Kidney (tissue), 14 donors: ENCODE data around the gene FBXO17. TPM values are rescaled to one million over a fixed set of nuclear protein-coding genes. Genes with fewer than 3 reads are reported as not detected.
A peak's percentile ranks its signal among the peaks of the same experiment; 100 is the strongest.

Source experiments
- DNase-seq, 5 donors: peaks; one replicate each; pipeline ENCODE4 v3.0.0-alpha.2; 2013 to 2020
- FAIRE-seq: peaks from 2 replicates; lab custom pipeline; 2012; peaks lifted over from hg19 to GRCh38; lab: Jason Lieb, UNC
- H3K27ac ChIP-seq, 2 donors: one replicate each; pipeline ENCODE4 v1.7.0; 2013; ENCODE audit warnings: low read depth in 2 of 2, low read length in 2 of 2, inconsistent platforms in 1 of 2
- H3K27me3 ChIP-seq: one replicate; pipeline ENCODE4 v1.7.1; 2013; ENCODE audit warnings: low read length, inconsistent platforms; ENCODE audit not compliant: control insufficient read depth, insufficient read depth
- H3K36me3 ChIP-seq, 3 donors: one replicate each; pipeline versions ENCODE4 v1.7.0 to v1.7.1; 2013; ENCODE audit warnings: low read length in 3 of 3, control low read depth in 1 of 3, inconsistent platforms in 1 of 3; ENCODE audit not compliant: insufficient read depth in 3 of 3, control insufficient read depth in 2 of 3
- H3K4me1 ChIP-seq, 3 donors: one replicate each; pipeline versions ENCODE4 v1.7.0 to v1.7.1; 2013; ENCODE audit warnings: low read length in 3 of 3, inconsistent platforms in 1 of 3, low read depth in 1 of 3; ENCODE audit not compliant: control insufficient read depth in 2 of 3, insufficient read depth in 2 of 3
- H3K4me3 ChIP-seq, 3 donors: one replicate each; pipeline versions ENCODE4 v1.7.0 to v1.8.1; 2013; ENCODE audit warnings: low read length in 3 of 3, control low read depth in 1 of 3, inconsistent platforms in 1 of 3
- H3K9ac ChIP-seq, 3 donors: one replicate each; pipeline versions ENCODE4 v1.7.0 to v1.7.1; 2013; ENCODE audit warnings: low read length in 3 of 3, control low read depth in 1 of 3, inconsistent platforms in 1 of 3
- H3K9me3 ChIP-seq, 3 donors: one replicate each; pipeline versions ENCODE4 v1.7.0 to v1.7.1; 2013; ENCODE audit warnings: low read length in 3 of 3, control low read depth in 1 of 3, inconsistent platforms in 1 of 3; ENCODE audit not compliant: control insufficient read depth in 2 of 3, insufficient read depth in 1 of 3
- CTCF ChIP-seq: IDR thresholded peaks from 3 replicates; pipeline ENCODE4 v1.5.1; 2012; ENCODE audit warnings: mild to moderate bottlenecking, moderate library complexity, borderline replicate concordance; ENCODE audit not compliant: insufficient read depth; ENCODE audit errors: extremely low read depth
- intact Hi-C: fragments of 100-400 bp; cut with DNase I; formaldehyde crosslinking; loops from one replicate; pipeline ENCODE4 v1.11.1; 2022
- polyA plus RNA-seq: library from polyadenylated mRNA; stranded (reverse); fragments of 350-450 nt; fragmentation: Illumina TruSeq; extraction: RNeasy Lipid Tissue Mini Kit (QIAGEN cat#74804); gene quantifications from one replicate; pipeline ENCODE4 v1.2.3, GENCODE V29; 2014; ENCODE audit warnings: low read depth, low replicate concordance; ENCODE audit not compliant: insufficient read depth
- total RNA-seq: library from RNA; stranded (reverse); fragmentation: NEBNext Ultra II Directional; extraction: Animal tissue kit (Norgen Biotek cat#: 25700); gene quantifications from one replicate; pipeline ENCODE4 v1.2.1, GENCODE V29; 2021
- donor health status: control.
- donor health status: control.
- donor health status: control.
- donor health status: control.
- donor health status: control.
- donor health status: DM: yes; HTN: yes; CAD: no.
- donor health status: Normal renal cell carcinoma (clear cell type).

Gene FBXO17
- total and polyA plus RNA-seq, 2 donors from 2014 or later: 32.3 to 44.3 TPM

- no peak for TF ChIP-seq CTCF
- Histone ChIP-seq H3K27ac (no peak overlapping the region), H3K4me3 (no peak overlapping the region), H3K9me3 (no peaks in the 10 kb centered on the region), H3K36me3 (peaks cover 0 to 6% (median 5%) of the 10 kb centered on the region in 3 donors), H3K4me1 (peaks cover 4 to 20% (median 9%) of the 10 kb centered on the region in 3 donors), H3K27me3 (no peaks in the 10 kb centered on the region), H3K9ac (peak overlapping the region in 1 of 3 donors; percentile 19)
- DNase-seq (no peak), FAIRE-seq (no peak)
- intact Hi-C loops: no loop called here
Measured at GRCh38 chr19:38894968-38895367, 80.6 kb downstream of the FBXO17 start.

GRCh38 chr19:38893341-38893771 lies 82.2 kb downstream of the FBXO17 start:
- no peak for TF ChIP-seq CTCF
- DNase-seq: no peak
- Histone ChIP-seq H3K4me1 (peaks cover 0 to 16% (median 5%) of the 10 kb centered on the region in 3 donors), H3K4me3 (no peak overlapping the region), H3K27ac (peak overlapping the region; percentile 6 to 65), H3K27me3 (no peaks in the 10 kb centered on the region), H3K9ac (peak overlapping the region in 1 of 3 donors; percentile 12), H3K36me3 (peaks cover 0 to 20% (median 17%) of the 10 kb centered on the region in 3 donors), H3K9me3 (no peaks in the 10 kb centered on the region)
- intact Hi-C loops: no loop called here
- FAIRE-seq: no peak

GRCh38 chr19:38892841-38893240 lies 82.7 kb downstream of the FBXO17 start:
- H3K36me3 ChIP-seq: peaks cover 0 to 21% (median 18%) of the 10 kb centered on the region in 3 donors
- H3K9me3 ChIP-seq: no peaks in the 10 kb centered on the region
- H3K4me3 ChIP-seq: no peak overlapping the region
- H3K27ac ChIP-seq: peak overlapping the region; percentile 6 to 65
- intact Hi-C loops: no loop called here
- peak overlapping the region in 1 of 3 donors; percentile 12 for H3K9ac ChIP-seq
- DNase-seq (no peak), FAIRE-seq (no peak)
- peaks cover 0 to 13% (median under 1%) of the 10 kb centered on the region in 3 donors for H3K4me1 ChIP-seq
- TF ChIP-seq CTCF: no peak
- no peaks in the 10 kb centered on the region for H3K27me3 ChIP-seq

- Histone ChIP-seq H3K9me3 (no peaks in the 10 kb centered on the region), H3K9ac (no peak overlapping the region), H3K27me3 (no peaks in the 10 kb centered on the region), H3K36me3 (peaks cover 0 to 21% (median 18%) of the 10 kb centered on the region in 3 donors), H3K4me3 (no peak overlapping the region), H3K4me1 (peaks cover 0 to 13% (median 0%) of the 10 kb centered on the region in 3 donors), H3K27ac (no peak overlapping the region)
- TF ChIP-seq CTCF: no peak
- FAIRE-seq (no peak), DNase-seq (no peak)
- intact Hi-C loops: no loop called here
Measured at GRCh38 chr19:38891771-38892170, 83.8 kb downstream of the FBXO17 start.
